Gastrocnemius medialis (tissue), 4 donors: ENCODE results near the gene CAMTA1.

ENCODE experiments used
- POLR2A ChIP-seq, 2 donors: fragments of 450-650 bp; IDR thresholded peaks; one replicate each; pipeline ENCODE4 v1.6.1; 2017; ENCODE audit warnings: antibody characterized with exemption in 2 of 2, mild to moderate bottlenecking in 2 of 2, moderate library complexity in 2 of 2
- TF ChIP-seq, protein P1 (sequence below), 5 experiments: fragments of 450-650 bp in 3 of 5; fragments of 200-600 bp in 2 of 5; sonication (generic) in 2 of 5; IDR thresholded peaks in 4 of 5; conservative IDR thresholded peaks in 1 of 5; 1 replicate in 4 of 5; 2 replicates in 1 of 5; pipeline ENCODE4 v1.5.1; 2016 to 2019; ENCODE audit warnings: antibody characterized with exemption in 5 of 5, mild to moderate bottlenecking in 3 of 5, moderate library complexity in 3 of 5

DNA sequence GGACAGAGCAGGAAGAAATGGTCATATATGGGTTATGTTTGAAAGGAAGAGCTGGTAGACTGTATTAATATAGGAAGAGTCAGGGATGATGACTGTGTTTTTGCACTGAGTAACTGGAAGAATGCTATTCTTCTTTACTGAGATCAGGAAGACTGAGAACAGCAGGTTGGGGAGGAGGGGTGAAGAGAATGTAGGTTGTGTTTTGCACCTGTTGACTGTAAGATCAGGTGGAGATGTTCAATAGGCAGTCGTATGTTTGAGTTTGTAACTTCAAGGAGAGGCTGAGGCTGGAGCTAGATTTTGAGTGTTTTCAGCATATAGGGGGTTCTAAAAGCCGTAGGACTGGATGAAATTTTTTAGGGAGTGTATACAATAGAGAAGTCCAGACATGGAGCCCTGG lies 97.2 kb downstream of the CAMTA1 start:
- TF ChIP-seq, protein P1, sequence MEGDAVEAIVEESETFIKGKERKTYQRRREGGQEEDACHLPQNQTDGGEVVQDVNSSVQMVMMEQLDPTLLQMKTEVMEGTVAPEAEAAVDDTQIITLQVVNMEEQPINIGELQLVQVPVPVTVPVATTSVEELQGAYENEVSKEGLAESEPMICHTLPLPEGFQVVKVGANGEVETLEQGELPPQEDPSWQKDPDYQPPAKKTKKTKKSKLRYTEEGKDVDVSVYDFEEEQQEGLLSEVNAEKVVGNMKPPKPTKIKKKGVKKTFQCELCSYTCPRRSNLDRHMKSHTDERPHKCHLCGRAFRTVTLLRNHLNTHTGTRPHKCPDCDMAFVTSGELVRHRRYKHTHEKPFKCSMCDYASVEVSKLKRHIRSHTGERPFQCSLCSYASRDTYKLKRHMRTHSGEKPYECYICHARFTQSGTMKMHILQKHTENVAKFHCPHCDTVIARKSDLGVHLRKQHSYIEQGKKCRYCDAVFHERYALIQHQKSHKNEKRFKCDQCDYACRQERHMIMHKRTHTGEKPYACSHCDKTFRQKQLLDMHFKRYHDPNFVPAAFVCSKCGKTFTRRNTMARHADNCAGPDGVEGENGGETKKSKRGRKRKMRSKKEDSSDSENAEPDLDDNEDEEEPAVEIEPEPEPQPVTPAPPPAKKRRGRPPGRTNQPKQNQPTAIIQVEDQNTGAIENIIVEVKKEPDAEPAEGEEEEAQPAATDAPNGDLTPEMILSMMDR (IDR thresholded peaks at IDR 0.05 in 4 of 5, conservative IDR thresholded peaks at IDR 0.05 in 1 of 5), result no peak
- TF ChIP-seq POLR2A (IDR thresholded peaks at IDR 0.05), result no peak
